ENCODE results near the gene PEAK1.

- TF ChIP-seq, protein P1, sequence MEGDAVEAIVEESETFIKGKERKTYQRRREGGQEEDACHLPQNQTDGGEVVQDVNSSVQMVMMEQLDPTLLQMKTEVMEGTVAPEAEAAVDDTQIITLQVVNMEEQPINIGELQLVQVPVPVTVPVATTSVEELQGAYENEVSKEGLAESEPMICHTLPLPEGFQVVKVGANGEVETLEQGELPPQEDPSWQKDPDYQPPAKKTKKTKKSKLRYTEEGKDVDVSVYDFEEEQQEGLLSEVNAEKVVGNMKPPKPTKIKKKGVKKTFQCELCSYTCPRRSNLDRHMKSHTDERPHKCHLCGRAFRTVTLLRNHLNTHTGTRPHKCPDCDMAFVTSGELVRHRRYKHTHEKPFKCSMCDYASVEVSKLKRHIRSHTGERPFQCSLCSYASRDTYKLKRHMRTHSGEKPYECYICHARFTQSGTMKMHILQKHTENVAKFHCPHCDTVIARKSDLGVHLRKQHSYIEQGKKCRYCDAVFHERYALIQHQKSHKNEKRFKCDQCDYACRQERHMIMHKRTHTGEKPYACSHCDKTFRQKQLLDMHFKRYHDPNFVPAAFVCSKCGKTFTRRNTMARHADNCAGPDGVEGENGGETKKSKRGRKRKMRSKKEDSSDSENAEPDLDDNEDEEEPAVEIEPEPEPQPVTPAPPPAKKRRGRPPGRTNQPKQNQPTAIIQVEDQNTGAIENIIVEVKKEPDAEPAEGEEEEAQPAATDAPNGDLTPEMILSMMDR (IDR thresholded peaks at IDR 0.05) = no peak
- TF ChIP-seq EP300 (IDR thresholded peaks at IDR 0.05) = no peak
These were observed 79.7 kb downstream of the PEAK1 start for GRCh38 chr15:77340245-77340644.

All from suprapubic skin (tissue), 3 donors.